ENCODE results near the gene HMCN2.

Gene HMCN2

GRCh38 chr9:130430734-130431535 lies 165.4 kb downstream of the HMCN2 start:
- no peak for TF ChIP-seq CREB1 (IDR thresholded peaks at IDR 0.05; ENCODE audit: low read depth)
- TF ChIP-seq NFIC (IDR thresholded peaks at IDR 0.05), result no peak
- TF ChIP-seq, protein P1, sequence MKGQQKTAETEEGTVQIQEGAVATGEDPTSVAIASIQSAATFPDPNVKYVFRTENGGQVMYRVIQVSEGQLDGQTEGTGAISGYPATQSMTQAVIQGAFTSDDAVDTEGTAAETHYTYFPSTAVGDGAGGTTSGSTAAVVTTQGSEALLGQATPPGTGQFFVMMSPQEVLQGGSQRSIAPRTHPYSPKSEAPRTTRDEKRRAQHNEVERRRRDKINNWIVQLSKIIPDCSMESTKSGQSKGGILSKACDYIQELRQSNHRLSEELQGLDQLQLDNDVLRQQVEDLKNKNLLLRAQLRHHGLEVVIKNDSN (IDR thresholded peaks at IDR 0.05), result no peak
- no peak for TF ChIP-seq YY1 (IDR thresholded peaks at IDR 0.05; ENCODE audit: low read depth)
- TF ChIP-seq CEBPB (IDR thresholded peaks at IDR 0.05), result no peak
- no peak for TF ChIP-seq TEAD4 (IDR thresholded peaks at IDR 0.05)

DNA sequence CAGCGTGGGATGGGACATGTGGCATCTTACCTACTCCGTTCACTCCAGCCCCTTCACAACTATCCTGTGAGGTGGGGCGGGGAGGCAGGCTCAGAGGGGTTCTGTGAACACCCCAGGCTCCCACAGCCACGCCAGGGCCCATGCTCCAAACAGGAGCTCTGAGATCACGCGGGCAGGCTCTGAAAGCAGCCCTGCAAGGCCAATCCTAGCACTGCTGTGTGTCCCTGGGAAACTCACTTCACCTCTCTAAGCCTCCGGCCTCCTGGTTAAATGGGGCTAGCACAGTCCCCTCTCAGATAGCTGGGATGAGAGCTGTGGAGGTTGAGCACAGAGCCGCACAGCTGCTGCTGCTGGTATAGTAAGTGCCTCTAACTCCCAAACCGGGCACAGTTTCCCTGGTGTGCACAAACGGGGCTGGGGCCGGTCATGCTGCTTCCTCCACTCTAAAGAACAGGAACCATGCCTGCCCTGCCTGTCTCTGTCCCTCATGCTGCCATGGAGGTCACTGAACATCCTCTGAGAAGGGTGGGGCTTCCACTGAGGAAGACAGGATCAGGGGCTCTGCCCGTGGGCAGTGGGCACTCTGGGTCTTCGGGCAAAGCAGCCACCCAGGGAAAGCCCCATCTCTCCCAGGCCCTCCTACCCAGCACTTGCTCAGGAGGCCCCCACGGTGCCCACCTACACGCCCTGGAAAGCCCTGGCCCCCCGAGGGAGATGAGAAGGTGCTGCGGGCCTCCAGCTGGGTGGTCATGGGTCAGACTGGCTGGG lies 166.2 kb downstream of the HMCN2 start:
- TF ChIP-seq RAD21 (IDR thresholded peaks at IDR 0.05; ENCODE audit: low read depth) (no peak), EP300 (IDR thresholded peaks at IDR 0.05; ENCODE audit: borderline replicate concordance) (no peak), FOXM1 (IDR thresholded peaks at IDR 0.05; ENCODE audit: borderline replicate concordance, low read depth) (no peak), NFIC (IDR thresholded peaks at IDR 0.05) (no peak), CREB1 (IDR thresholded peaks at IDR 0.05; ENCODE audit: low read depth) (no peak), TEAD4 (IDR thresholded peaks at IDR 0.05) (no peak), YY1 (IDR thresholded peaks at IDR 0.05; ENCODE audit: low read depth) (no peak), TAF1 (IDR thresholded peaks at IDR 0.05; ENCODE audit: low read depth) (no peak)
- TF ChIP-seq, protein P2, sequence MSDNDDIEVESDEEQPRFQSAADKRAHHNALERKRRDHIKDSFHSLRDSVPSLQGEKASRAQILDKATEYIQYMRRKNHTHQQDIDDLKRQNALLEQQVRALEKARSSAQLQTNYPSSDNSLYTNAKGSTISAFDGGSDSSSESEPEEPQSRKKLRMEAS (IDR thresholded peaks at IDR 0.05), result no peak
- TF ChIP-seq, protein P1 (IDR thresholded peaks at IDR 0.05), result no peak

DNA sequence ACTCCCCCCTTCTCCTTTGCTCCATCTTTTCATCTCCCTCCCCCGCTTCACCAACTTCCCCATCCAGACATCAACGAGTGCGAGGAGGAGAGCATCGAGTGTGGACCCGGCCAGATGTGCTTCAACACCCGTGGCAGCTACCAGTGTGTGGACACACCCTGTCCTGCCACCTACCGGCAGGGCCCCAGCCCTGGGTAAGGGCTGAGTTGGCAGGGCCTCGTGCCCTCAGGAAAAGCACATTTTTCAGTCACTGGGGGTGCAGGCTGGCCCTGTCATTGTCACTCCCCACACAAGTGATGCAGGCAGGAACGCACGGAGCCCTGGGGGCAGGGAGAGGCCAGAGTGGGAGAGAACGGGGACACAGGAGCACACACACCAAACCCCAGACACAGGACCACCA lies 166.8 kb downstream of the HMCN2 start:
- TF ChIP-seq CEBPB (IDR thresholded peaks at IDR 0.05) (no peak), RAD21 (IDR thresholded peaks at IDR 0.05; ENCODE audit: low read depth) (peak; percentile 13; the same call in 1 of the 2 replicates)

DNA sequence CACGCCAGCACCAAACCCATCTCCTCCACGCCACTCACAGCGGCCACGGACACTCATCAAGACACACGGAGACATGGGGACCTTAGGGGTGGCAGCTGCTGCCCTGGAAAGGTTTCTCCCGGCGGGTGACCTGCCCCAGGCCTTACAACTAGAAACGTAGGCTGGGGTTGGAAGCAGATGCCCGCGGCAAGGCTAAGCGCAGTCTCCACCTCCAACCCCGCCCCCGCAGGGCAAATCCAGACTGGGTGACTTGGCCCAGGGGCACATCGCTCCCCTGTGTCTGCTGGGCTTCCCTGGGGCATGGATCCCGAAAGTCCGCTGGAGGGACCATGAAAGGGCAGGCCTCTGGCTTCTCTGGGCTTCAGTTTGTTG lies 167.2 kb downstream of the HMCN2 start:
- TF ChIP-seq TEAD4 (IDR thresholded peaks at IDR 0.05) (no peak), EGR1 (IDR thresholded peaks at IDR 0.05) (no peak), ZBTB7A (IDR thresholded peaks at IDR 0.05; ENCODE audit: low read depth) (no peak), EP300 (IDR thresholded peaks at IDR 0.05; ENCODE audit: borderline replicate concordance) (no peak), NFIC (IDR thresholded peaks at IDR 0.05) (no peak), FOXM1 (IDR thresholded peaks at IDR 0.05; ENCODE audit: borderline replicate concordance, low read depth) (no peak), TCF12 (IDR thresholded peaks at IDR 0.05; ENCODE audit: low read depth) (no peak), CREB1 (IDR thresholded peaks at IDR 0.05; ENCODE audit: low read depth) (no peak), CEBPB (IDR thresholded peaks at IDR 0.05) (no peak), RAD21 (IDR thresholded peaks at IDR 0.05; ENCODE audit: low read depth) (no peak), TAF1 (IDR thresholded peaks at IDR 0.05; ENCODE audit: low read depth) (no peak), YY1 (IDR thresholded peaks at IDR 0.05; ENCODE audit: low read depth) (no peak)
- TF ChIP-seq, protein P2 (IDR thresholded peaks at IDR 0.05), result no peak
- TF ChIP-seq, protein P3, sequence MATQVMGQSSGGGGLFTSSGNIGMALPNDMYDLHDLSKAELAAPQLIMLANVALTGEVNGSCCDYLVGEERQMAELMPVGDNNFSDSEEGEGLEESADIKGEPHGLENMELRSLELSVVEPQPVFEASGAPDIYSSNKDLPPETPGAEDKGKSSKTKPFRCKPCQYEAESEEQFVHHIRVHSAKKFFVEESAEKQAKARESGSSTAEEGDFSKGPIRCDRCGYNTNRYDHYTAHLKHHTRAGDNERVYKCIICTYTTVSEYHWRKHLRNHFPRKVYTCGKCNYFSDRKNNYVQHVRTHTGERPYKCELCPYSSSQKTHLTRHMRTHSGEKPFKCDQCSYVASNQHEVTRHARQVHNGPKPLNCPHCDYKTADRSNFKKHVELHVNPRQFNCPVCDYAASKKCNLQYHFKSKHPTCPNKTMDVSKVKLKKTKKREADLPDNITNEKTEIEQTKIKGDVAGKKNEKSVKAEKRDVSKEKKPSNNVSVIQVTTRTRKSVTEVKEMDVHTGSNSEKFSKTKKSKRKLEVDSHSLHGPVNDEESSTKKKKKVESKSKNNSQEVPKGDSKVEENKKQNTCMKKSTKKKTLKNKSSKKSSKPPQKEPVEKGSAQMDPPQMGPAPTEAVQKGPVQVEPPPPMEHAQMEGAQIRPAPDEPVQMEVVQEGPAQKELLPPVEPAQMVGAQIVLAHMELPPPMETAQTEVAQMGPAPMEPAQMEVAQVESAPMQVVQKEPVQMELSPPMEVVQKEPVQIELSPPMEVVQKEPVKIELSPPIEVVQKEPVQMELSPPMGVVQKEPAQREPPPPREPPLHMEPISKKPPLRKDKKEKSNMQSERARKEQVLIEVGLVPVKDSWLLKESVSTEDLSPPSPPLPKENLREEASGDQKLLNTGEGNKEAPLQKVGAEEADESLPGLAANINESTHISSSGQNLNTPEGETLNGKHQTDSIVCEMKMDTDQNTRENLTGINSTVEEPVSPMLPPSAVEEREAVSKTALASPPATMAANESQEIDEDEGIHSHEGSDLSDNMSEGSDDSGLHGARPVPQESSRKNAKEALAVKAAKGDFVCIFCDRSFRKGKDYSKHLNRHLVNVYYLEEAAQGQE (IDR thresholded peaks at IDR 0.05; ENCODE audit: low read depth), result no peak
- TF ChIP-seq, protein P1 (IDR thresholded peaks at IDR 0.05), result no peak

DNA sequence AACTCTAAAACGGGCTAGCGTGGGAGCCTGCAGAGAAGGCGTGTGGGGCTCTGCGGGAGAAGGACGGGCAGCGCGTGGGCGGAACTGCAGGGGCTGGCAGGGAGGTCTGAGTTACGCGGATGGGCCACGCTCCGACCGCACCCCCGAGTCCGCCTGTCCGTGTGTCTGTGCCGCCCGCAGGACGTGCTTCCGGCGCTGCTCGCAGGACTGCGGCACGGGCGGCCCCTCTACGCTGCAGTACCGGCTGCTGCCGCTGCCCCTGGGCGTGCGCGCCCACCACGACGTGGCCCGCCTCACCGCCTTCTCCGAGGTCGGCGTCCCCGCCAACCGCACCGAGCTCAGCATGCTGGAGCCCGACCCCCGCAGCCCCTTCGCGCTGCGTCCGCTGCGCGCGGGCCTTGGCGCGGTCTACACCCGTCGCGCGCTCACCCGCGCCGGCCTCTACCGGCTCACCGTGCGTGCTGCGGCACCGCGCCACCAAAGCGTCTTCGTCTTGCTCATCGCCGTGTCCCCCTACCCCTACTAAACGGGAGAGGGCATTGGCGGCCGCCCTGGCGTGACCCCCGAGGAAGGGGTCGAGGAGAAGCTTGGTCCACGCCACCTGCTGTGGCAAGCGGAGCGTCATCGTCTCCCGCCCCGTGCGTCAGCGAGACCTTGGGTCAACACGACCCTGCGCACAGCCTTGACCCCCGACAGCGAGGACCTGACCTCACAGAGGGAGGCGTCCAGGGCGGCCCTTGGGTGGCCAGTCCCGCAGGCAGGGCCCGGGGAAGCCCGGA lies 167.8 kb downstream of the HMCN2 start:
- no peak for TF ChIP-seq FOXM1 (IDR thresholded peaks at IDR 0.05; ENCODE audit: borderline replicate concordance, low read depth)
- TF ChIP-seq RAD21 (IDR thresholded peaks at IDR 0.05; ENCODE audit: low read depth), result peak; percentile 15; the same call in 1 of the 2 replicates
- peak; percentile 91 for TF ChIP-seq ZBTB7A (IDR thresholded peaks at IDR 0.05; ENCODE audit: low read depth)
- TF ChIP-seq EGR1 (IDR thresholded peaks at IDR 0.05), result peak; percentile 94
- TF ChIP-seq, protein P2 (IDR thresholded peaks at IDR 0.05), result peak; percentile 79
- no peak for TF ChIP-seq TCF12 (IDR thresholded peaks at IDR 0.05; ENCODE audit: low read depth)
- TF ChIP-seq EP300 (IDR thresholded peaks at IDR 0.05; ENCODE audit: borderline replicate concordance), result 0 out of 2 replicates have a peak, but pooled peaks have one; percentile 29
- TF ChIP-seq NFIC (IDR thresholded peaks at IDR 0.05), result peak; percentile 6; the same call in 1 of the 2 replicates

DNA sequence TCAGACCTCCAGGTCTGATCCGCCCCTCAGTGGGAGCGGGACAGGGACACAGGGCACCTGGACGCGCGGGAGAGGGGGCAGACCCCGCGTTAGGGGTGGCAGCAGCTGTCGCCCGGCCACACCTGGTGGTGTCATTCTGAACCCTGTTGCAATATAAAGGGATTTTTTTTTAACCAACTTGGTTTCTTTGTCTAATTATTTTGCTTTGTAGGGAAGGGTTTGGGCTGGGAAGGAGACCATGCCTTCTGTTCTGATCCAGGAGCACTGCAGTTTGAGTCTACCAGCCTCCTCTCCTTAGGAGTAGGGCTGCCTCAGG lies 168.3 kb downstream of the HMCN2 start:
- TF ChIP-seq EGR1 (IDR thresholded peaks at IDR 0.05) (no peak), TEAD4 (IDR thresholded peaks at IDR 0.05) (no peak), ZBTB7A (IDR thresholded peaks at IDR 0.05; ENCODE audit: low read depth) (no peak), NFIC (IDR thresholded peaks at IDR 0.05) (no peak), FOXM1 (IDR thresholded peaks at IDR 0.05; ENCODE audit: borderline replicate concordance, low read depth) (no peak), YY1 (IDR thresholded peaks at IDR 0.05; ENCODE audit: low read depth) (no peak), EP300 (IDR thresholded peaks at IDR 0.05; ENCODE audit: borderline replicate concordance) (no peak), TAF1 (IDR thresholded peaks at IDR 0.05; ENCODE audit: low read depth) (no peak), RAD21 (IDR thresholded peaks at IDR 0.05; ENCODE audit: low read depth) (no peak), CEBPB (IDR thresholded peaks at IDR 0.05) (no peak), CREB1 (IDR thresholded peaks at IDR 0.05; ENCODE audit: low read depth) (no peak), TCF12 (IDR thresholded peaks at IDR 0.05; ENCODE audit: low read depth) (no peak)
- TF ChIP-seq, protein P3 (IDR thresholded peaks at IDR 0.05; ENCODE audit: low read depth), result no peak
- TF ChIP-seq, protein P1 (IDR thresholded peaks at IDR 0.05), result no peak
- TF ChIP-seq, protein P2 (IDR thresholded peaks at IDR 0.05), result no peak
